ENCODE results near the gene PLCB1.

PLCB1 gene

GRCh38 chr20:8284902-8285301, 152.8 kb downstream of the PLCB1 start:
- H3K4me3 ChIP-seq (replicated peaks in 1 of 2; ENCODE audit: low read depth in 2 of 2, low read length in 2 of 2): no peak overlapping the region
- DNase-seq (ENCODE audit: low read depth in 2 of 2): no peak
- TF ChIP-seq CTCF (IDR thresholded peaks at IDR 0.05; ENCODE audit: low read depth, low read length): no peak

- no peak overlapping the region for H3K4me3 ChIP-seq (replicated peaks in 1 of 2; ENCODE audit: low read depth in 2 of 2, low read length in 2 of 2)
- no peak for DNase-seq (ENCODE audit: low read depth in 2 of 2)
- TF ChIP-seq CTCF (IDR thresholded peaks at IDR 0.05; ENCODE audit: low read depth, low read length): no peak
Observed at GRCh38 chr20:8287340-8287739, 155.3 kb downstream of the PLCB1 start.

DNA sequence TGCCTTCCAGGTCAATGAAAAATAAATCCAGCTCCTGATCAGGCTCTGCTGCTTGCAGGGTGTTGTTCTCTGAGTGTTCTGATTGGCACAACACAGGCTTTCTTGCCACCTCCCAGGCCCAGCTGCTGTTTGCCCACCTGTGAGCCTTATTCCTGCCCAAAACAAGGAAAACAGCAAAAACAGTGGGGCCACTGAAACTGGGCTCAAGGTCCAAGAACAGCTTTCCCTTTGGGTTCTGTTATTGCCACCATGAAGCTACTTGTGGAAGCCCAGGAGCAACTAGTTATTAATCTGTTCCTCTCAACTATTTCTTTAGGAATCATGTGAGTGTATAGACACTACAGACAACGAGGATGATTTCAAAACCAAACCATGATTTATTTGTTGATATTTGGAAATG, 159.1 kb downstream of the PLCB1 start:
- DNase-seq (ENCODE audit: low read depth in 2 of 2): no peak
- TF ChIP-seq CTCF (IDR thresholded peaks at IDR 0.05; ENCODE audit: low read depth, low read length): no peak

GRCh38 chr20:8291873-8292272, 159.8 kb downstream of the PLCB1 start:
- peak; percentile 14 to 33 for DNase-seq (ENCODE audit: low read depth in 2 of 2)
- TF ChIP-seq CTCF (IDR thresholded peaks at IDR 0.05; ENCODE audit: low read depth, low read length): no peak
- no peak overlapping the region for H3K4me3 ChIP-seq (replicated peaks in 1 of 2; ENCODE audit: low read depth in 2 of 2, low read length in 2 of 2)

More for the DNA sequence above, 159.1 kb downstream of the PLCB1 start:
- H3K4me3 ChIP-seq (replicated peaks in 1 of 2; ENCODE audit: low read depth in 2 of 2, low read length in 2 of 2): no peak overlapping the region

DNA sequence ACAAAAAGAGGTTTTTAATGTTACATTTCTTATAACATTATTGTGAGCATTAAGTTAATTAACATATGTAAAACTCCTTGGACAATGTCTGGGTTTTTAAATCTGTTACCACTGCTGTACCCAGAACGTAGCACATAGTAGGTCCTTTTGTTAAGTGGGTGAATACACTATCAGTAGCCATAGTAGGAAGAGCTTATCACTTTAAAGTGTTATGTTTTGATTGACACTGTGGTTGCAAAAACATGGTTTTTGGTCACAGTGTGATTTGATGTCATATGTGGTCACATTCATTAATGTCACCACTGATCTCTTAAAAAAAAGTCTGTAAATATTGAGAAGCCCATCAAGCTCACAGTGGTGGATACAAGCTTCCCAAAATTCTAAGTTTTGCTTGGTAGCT, 160.7 kb downstream of the PLCB1 start:
- DNase-seq (ENCODE audit: low read depth in 2 of 2): no peak
- TF ChIP-seq CTCF (IDR thresholded peaks at IDR 0.05; ENCODE audit: low read depth, low read length): no peak
- no peak overlapping the region for H3K4me3 ChIP-seq (replicated peaks in 1 of 2; ENCODE audit: low read depth in 2 of 2, low read length in 2 of 2)

DNA sequence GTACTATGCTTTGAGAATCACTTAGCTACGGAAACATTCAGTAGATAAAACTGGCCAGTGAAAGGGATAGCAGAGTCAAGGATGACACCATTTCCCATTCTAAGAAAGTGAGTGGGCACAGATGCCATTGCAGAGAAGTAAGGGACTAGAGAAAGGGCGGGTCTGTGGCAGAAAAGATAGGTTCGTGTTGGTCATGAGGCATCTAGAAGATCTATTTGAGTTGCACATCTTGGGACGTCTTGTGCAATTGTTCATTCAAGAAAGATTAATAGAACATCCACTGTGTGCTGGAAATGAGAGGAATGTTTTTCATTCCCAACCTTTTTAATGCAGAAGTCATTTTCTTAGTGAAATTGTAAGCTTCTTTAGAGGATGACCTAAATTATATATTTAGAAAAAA, 161.7 kb downstream of the PLCB1 start:
- TF ChIP-seq CTCF (IDR thresholded peaks at IDR 0.05; ENCODE audit: low read depth, low read length): no peak
- no peak overlapping the region for H3K4me3 ChIP-seq (replicated peaks in 1 of 2; ENCODE audit: low read depth in 2 of 2, low read length in 2 of 2)
- DNase-seq (ENCODE audit: low read depth in 2 of 2): no peak

GRCh38 chr20:8296536-8296935, 164.5 kb downstream of the PLCB1 start:
- no peak overlapping the region for H3K4me3 ChIP-seq (replicated peaks in 1 of 2; ENCODE audit: low read depth in 2 of 2, low read length in 2 of 2)
- no peak for DNase-seq (ENCODE audit: low read depth in 2 of 2)
- TF ChIP-seq CTCF (IDR thresholded peaks at IDR 0.05; ENCODE audit: low read depth, low read length): no peak
